Measurements from ENCODE around the gene FAM131B. TPM values are rescaled to one million over a fixed set of nuclear protein-coding genes. Genes with fewer than 3 reads are reported as not detected.

FAM131B gene
- total and polyA plus RNA-seq, 12 donors = 0.10 to 1.7 (median 0.36) TPM

DNA sequence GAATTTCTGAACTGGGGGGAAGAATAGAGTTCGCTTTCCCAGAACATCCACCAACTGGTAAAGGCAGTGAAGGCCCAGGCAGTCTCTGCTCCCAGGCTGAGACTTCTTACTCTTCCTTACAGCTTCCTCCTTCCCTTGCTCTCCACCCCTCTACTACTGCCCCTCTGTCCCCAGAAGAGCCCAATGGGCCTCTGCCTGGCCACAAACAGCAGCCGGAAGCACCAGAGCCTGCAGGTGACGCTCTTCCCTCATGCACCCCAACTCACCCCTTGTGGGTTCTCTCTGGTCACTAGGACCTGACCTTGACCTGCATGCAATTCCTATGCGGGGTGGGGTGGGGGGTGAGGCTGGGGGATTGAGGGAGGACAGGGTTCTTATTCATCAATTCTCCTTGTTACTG lies 16.5 kb downstream of the FAM131B start:
- TF ChIP-seq, protein P1, sequence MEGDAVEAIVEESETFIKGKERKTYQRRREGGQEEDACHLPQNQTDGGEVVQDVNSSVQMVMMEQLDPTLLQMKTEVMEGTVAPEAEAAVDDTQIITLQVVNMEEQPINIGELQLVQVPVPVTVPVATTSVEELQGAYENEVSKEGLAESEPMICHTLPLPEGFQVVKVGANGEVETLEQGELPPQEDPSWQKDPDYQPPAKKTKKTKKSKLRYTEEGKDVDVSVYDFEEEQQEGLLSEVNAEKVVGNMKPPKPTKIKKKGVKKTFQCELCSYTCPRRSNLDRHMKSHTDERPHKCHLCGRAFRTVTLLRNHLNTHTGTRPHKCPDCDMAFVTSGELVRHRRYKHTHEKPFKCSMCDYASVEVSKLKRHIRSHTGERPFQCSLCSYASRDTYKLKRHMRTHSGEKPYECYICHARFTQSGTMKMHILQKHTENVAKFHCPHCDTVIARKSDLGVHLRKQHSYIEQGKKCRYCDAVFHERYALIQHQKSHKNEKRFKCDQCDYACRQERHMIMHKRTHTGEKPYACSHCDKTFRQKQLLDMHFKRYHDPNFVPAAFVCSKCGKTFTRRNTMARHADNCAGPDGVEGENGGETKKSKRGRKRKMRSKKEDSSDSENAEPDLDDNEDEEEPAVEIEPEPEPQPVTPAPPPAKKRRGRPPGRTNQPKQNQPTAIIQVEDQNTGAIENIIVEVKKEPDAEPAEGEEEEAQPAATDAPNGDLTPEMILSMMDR (IDR thresholded peaks at IDR 0.05) = no peak
- no peak for TF ChIP-seq POLR2A (IDR thresholded peaks at IDR 0.05)
- WGBS, 4 donors = 64 to 79% (median 72%) methylated on average over 4 of the region's 4 CpGs
- Histone ChIP-seq H3K27me3 (no peaks in the 10 kb centered on the region), H3K9me3 (replicated peaks in 1 of 3) (no peaks in the 10 kb centered on the region), H3K4me3 (no peak overlapping the region), H3K4me1 (replicated peaks in 1 of 2) (peaks cover 0 to 5% of the 10 kb centered on the region in 2 donors), H3K36me3 (replicated peaks in 1 of 2) (no peaks in the 10 kb centered on the region), H3K27ac (no peak overlapping the region)
- intact Hi-C loops (cut with DNase I) = no loop called here
- no peak for DNase-seq

DNA sequence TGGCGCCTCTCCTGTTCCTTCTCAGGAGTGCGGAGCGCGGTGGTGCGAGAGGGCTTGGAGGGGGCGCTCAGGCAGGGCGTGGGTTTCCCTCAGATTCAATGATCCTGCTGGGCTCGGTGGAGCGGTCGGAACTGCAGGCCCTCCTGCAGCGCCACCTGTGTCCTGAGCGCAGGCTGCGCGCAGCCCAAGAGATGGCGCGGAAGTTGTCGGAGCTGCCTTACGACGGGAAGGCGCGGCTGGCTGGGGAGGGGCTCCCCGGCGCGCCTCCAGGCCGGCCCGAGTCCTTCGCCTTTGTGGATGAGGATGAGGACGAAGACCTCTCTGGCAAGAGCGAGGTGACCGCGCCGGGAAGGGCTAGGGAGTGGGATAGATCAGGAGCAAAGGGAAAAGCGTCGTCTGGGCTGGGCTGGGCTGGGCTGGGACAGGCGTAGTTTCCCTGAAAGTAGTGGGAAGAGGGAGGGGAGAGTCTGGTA lies 17.0 kb downstream of the FAM131B start:
- peak overlapping the region in 1 of 4 donors; percentile 27 for H3K4me3 ChIP-seq

DNA sequence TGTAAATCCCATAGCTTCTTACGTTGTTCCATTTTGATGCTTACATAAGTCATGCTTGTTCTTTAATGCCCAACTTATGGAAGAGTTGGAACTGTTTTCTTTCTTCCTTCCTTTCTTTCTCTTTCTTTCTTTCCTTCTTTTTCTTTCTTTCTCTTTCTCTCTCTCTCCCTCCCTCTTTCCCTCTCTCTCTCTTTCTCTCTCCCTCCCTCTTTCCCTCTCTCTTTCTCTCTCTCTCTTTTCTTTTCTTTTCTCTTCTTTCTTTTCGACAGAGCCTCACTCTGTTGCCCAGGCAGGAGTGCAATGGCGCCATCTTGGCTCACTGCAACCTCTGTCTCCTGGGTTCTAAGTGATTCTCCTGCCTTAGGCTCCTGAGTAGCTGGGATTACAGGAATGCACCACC lies 18.9 kb downstream of the FAM131B start:
- no peak for TF ChIP-seq POLR2A (IDR thresholded peaks at IDR 0.05)
- TF ChIP-seq, protein P1 (IDR thresholded peaks at IDR 0.05) = no peak
- Histone ChIP-seq H3K36me3 (replicated peaks in 1 of 2) (no peaks in the 10 kb centered on the region), H3K4me1 (replicated peaks in 1 of 2) (peaks cover 0 to 5% of the 10 kb centered on the region in 2 donors), H3K27me3 (no peaks in the 10 kb centered on the region), H3K4me3 (no peak overlapping the region), H3K27ac (no peak overlapping the region), H3K9me3 (replicated peaks in 1 of 3) (no peaks in the 10 kb centered on the region)
- WGBS, 4 donors = 87 to 88% (median 87%) methylated on average over 3 of the region's 3 CpGs
- intact Hi-C loops (cut with DNase I) = no loop called here
- DNase-seq = no peak

More for the DNA sequence above, 17.0 kb downstream of the FAM131B start:
- no peaks in the 10 kb centered on the region for H3K9me3 ChIP-seq (replicated peaks in 1 of 3)
- no peaks in the 10 kb centered on the region for H3K27me3 ChIP-seq
- no peak for TF ChIP-seq POLR2A (IDR thresholded peaks at IDR 0.05)
- TF ChIP-seq, protein P1 (IDR thresholded peaks at IDR 0.05) = peak in 3 of 6 experiments; percentile 25 to 40 (median 39)
- H3K27ac ChIP-seq = no peak overlapping the region
- no peaks in the 10 kb centered on the region for H3K36me3 ChIP-seq (replicated peaks in 1 of 2)
- intact Hi-C loops (cut with DNase I) = no loop called here
- WGBS, 4 donors = 4 to 10% (median 6%) methylated on average over 18 to 35 of the region's 35 CpGs
- DNase-seq = peak in 1 of 7 donors; percentile 24
- peaks cover 0 to 5% of the 10 kb centered on the region in 2 donors for H3K4me1 ChIP-seq (replicated peaks in 1 of 2)

DNA sequence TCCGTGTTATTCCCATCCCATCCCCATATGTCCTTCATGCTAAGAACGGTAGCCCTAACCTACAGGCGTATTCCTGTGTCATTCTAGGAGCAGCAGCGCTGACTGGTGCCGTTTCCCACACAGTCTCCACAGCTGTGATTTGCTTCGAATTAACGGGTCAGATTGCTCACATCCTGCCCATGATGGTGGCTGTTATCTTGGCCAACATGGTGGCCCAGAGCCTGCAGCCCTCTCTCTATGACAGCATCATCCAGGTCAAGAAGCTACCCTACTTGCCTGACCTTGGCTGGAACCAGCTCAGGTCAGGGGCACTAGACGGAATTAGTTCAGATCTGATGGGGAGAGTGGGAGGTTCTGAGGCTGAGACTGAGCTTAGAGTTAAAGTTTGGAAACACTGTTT lies 20.7 kb downstream of the FAM131B start:
- Histone ChIP-seq H3K4me1 (replicated peaks in 1 of 2) (peaks cover 0 to 5% of the 10 kb centered on the region in 2 donors), H3K4me3 (no peak overlapping the region), H3K27ac (no peak overlapping the region), H3K27me3 (peaks cover under 1% of the 10 kb centered on the region), H3K9me3 (replicated peaks in 1 of 3) (no peaks in the 10 kb centered on the region), H3K36me3 (replicated peaks in 1 of 2) (no peaks in the 10 kb centered on the region)
- 85 to 87% (median 85%) methylated on average over 8 of the region's 8 CpGs for WGBS, 4 donors
- intact Hi-C loops (cut with DNase I) = no loop called here
- no peak for DNase-seq
- no peak for TF ChIP-seq POLR2A (IDR thresholded peaks at IDR 0.05)
- TF ChIP-seq, protein P1 (IDR thresholded peaks at IDR 0.05) = no peak

All from adrenal gland (tissue), 12 donors.